Effector memory CD8-positive, alpha-beta T cell (primary cell): ENCODE data around the gene KCNC4.

Experiments
- ATAC-seq: fragments of 150-1000 bp; cut with Tn5 transposase; replicated peaks from 2 replicates; pipeline ENCODE4 v1.10.0; 2021; ENCODE audit warnings: mild to moderate bottlenecking, moderate library complexity
- DNase-seq, 3 experiments: peaks; one replicate each; pipeline ENCODE4 v3.0.0; 2021
- H3K27ac Mint-ChIP-seq, 2 donors: one replicate each; pipeline ENCODE4 v1.8.0; 2022; ENCODE audit warnings: mild to moderate bottlenecking in 2 of 2, mixed read lengths in 2 of 2, moderate library complexity in 2 of 2
- H3K27me3 Mint-ChIP-seq, 2 donors: one replicate each; pipeline ENCODE4 v1.8.0; 2022; ENCODE audit warnings: mixed read lengths in 2 of 2
- H3K36me3 Mint-ChIP-seq: one replicate; pipeline ENCODE4 v1.8.0; 2022; ENCODE audit warnings: mild to moderate bottlenecking, moderate library complexity, mixed read lengths; ENCODE audit not compliant: insufficient read depth
- H3K4me1 Mint-ChIP-seq, 2 donors: one replicate each; pipeline ENCODE4 v1.8.0; 2022; ENCODE audit warnings: low read depth in 2 of 2, mixed read lengths in 2 of 2
- H3K4me3 Mint-ChIP-seq, 2 donors: one replicate each; pipeline ENCODE4 v1.8.0; 2022; ENCODE audit warnings: mild to moderate bottlenecking in 2 of 2, mixed read lengths in 2 of 2, moderate library complexity in 2 of 2
- H3K9me3 Mint-ChIP-seq, 2 donors: one replicate each; pipeline ENCODE4 v1.8.0; 2022; ENCODE audit warnings: mixed read lengths in 2 of 2

The KCNC4 gene

GRCh38 chr1:110237386-110238152, 27.5 kb downstream of the KCNC4 start:
- H3K4me1 Mint-ChIP-seq: peaks cover 0 to 3% of the 10 kb centered on the region in 2 donors
- no peak overlapping the region for H3K4me3 Mint-ChIP-seq
- ATAC-seq: no peak
- H3K27ac Mint-ChIP-seq: no peak overlapping the region
- H3K36me3 Mint-ChIP-seq: peaks cover 5% of the 10 kb centered on the region
- peaks cover 0 to 8% of the 10 kb centered on the region in 2 donors for H3K27me3 Mint-ChIP-seq
- H3K9me3 Mint-ChIP-seq: no peaks in the 10 kb centered on the region
- DNase-seq: no peak

GRCh38 chr1:110239441-110240430, 29.6 kb downstream of the KCNC4 start:
- Mint-ChIP-seq H3K4me3 (no peak overlapping the region), H3K4me1 (peaks cover 0 to 1% of the 10 kb centered on the region in 2 donors)

GRCh38 chr1:110240476-110241210, 30.5 kb downstream of the KCNC4 start:
- no peak for DNase-seq
- Mint-ChIP-seq H3K27ac (peak overlapping the region in 1 of 2 donors; percentile 33), H3K4me1 (peaks cover 0 to 2% of the 10 kb centered on the region in 2 donors), H3K36me3 (no peaks in the 10 kb centered on the region), H3K27me3 (peaks cover 0 to 8% of the 10 kb centered on the region in 2 donors), H3K4me3 (no peak overlapping the region), H3K9me3 (no peaks in the 10 kb centered on the region)
- no peak for ATAC-seq

More at GRCh38 chr1:110239441-110240430, 29.6 kb downstream of the KCNC4 start:
- no peaks in the 10 kb centered on the region for H3K36me3 Mint-ChIP-seq
- no peaks in the 10 kb centered on the region for H3K9me3 Mint-ChIP-seq
- H3K27ac Mint-ChIP-seq: peak overlapping the region in 1 of 2 donors; percentile 57
- DNase-seq (no peak), ATAC-seq (no peak)
- peaks cover 0 to 8% of the 10 kb centered on the region in 2 donors for H3K27me3 Mint-ChIP-seq

- H3K4me1 Mint-ChIP-seq: peaks cover 0 to 2% of the 10 kb centered on the region in 2 donors
- no peak overlapping the region for H3K27ac Mint-ChIP-seq
- no peak for ATAC-seq
Measured at GRCh38 chr1:110241516-110241915, 31.4 kb downstream of the KCNC4 start.

GRCh38 chr1:110242062-110242461, 31.9 kb downstream of the KCNC4 start:
- no peaks in the 10 kb centered on the region for H3K9me3 Mint-ChIP-seq
- DNase-seq (no peak), ATAC-seq (no peak)
- peaks cover 0 to 2% of the 10 kb centered on the region in 2 donors for H3K4me1 Mint-ChIP-seq
- peaks cover 0 to 8% of the 10 kb centered on the region in 2 donors for H3K27me3 Mint-ChIP-seq
- H3K27ac Mint-ChIP-seq: peak overlapping the region in 1 of 2 donors; percentile 14
- H3K36me3 Mint-ChIP-seq: no peaks in the 10 kb centered on the region
- no peak overlapping the region for H3K4me3 Mint-ChIP-seq

More at GRCh38 chr1:110241516-110241915, 31.4 kb downstream of the KCNC4 start:
- no peak for DNase-seq
- Mint-ChIP-seq H3K9me3 (no peaks in the 10 kb centered on the region), H3K4me3 (no peak overlapping the region), H3K27me3 (peaks cover 0 to 8% of the 10 kb centered on the region in 2 donors), H3K36me3 (no peaks in the 10 kb centered on the region)

GRCh38 chr1:110242731-110243130, 32.6 kb downstream of the KCNC4 start:
- Mint-ChIP-seq H3K9me3 (no peaks in the 10 kb centered on the region), H3K4me3 (no peak overlapping the region), H3K36me3 (no peaks in the 10 kb centered on the region), H3K27me3 (peaks cover 0 to 8% of the 10 kb centered on the region in 2 donors), H3K27ac (no peak overlapping the region), H3K4me1 (peaks cover 0 to 2% of the 10 kb centered on the region in 2 donors)
- DNase-seq (no peak), ATAC-seq (no peak)

GRCh38 chr1:110243146-110243545, 33.0 kb downstream of the KCNC4 start:
- Mint-ChIP-seq H3K36me3 (no peaks in the 10 kb centered on the region), H3K9me3 (no peaks in the 10 kb centered on the region), H3K27ac (no peak overlapping the region), H3K4me3 (no peak overlapping the region), H3K4me1 (peaks cover 0 to 2% of the 10 kb centered on the region in 2 donors), H3K27me3 (peaks cover 0 to 8% of the 10 kb centered on the region in 2 donors)
- ATAC-seq: no peak
- no peak for DNase-seq

- Mint-ChIP-seq H3K27ac (peak overlapping the region in 1 of 2 donors; percentile 70), H3K27me3 (peaks cover 0 to 8% of the 10 kb centered on the region in 2 donors), H3K36me3 (no peaks in the 10 kb centered on the region), H3K4me1 (peaks cover 0 to 2% of the 10 kb centered on the region in 2 donors), H3K4me3 (no peak overlapping the region), H3K9me3 (no peaks in the 10 kb centered on the region)
- no peak for ATAC-seq
- DNase-seq: no peak
Measured at GRCh38 chr1:110243574-110243973, 33.5 kb downstream of the KCNC4 start.

GRCh38 chr1:110245876-110246620, 35.9 kb downstream of the KCNC4 start:
- no peak for DNase-seq
- no peak overlapping the region for H3K4me3 Mint-ChIP-seq

GRCh38 chr1:110248746-110249145, 38.6 kb downstream of the KCNC4 start:
- Mint-ChIP-seq H3K27me3 (no peaks in the 10 kb centered on the region), H3K9me3 (no peaks in the 10 kb centered on the region), H3K4me1 (peaks cover 2 to 4% of the 10 kb centered on the region in 2 donors), H3K27ac (no peak overlapping the region), H3K36me3 (no peaks in the 10 kb centered on the region), H3K4me3 (no peak overlapping the region)
- ATAC-seq: no peak
- no peak for DNase-seq

More at GRCh38 chr1:110245876-110246620, 35.9 kb downstream of the KCNC4 start:
- no peaks in the 10 kb centered on the region for H3K9me3 Mint-ChIP-seq
- no peak overlapping the region for H3K27ac Mint-ChIP-seq
- peaks cover 0 to 8% of the 10 kb centered on the region in 2 donors for H3K27me3 Mint-ChIP-seq
- ATAC-seq: no peak
- H3K4me1 Mint-ChIP-seq: peaks cover 0 to 2% of the 10 kb centered on the region in 2 donors
- H3K36me3 Mint-ChIP-seq: no peaks in the 10 kb centered on the region

- Mint-ChIP-seq H3K27ac (no peak overlapping the region), H3K9me3 (no peaks in the 10 kb centered on the region), H3K4me3 (no peak overlapping the region), H3K36me3 (peaks cover 2% of the 10 kb centered on the region), H3K27me3 (no peaks in the 10 kb centered on the region), H3K4me1 (peaks cover 2 to 4% of the 10 kb centered on the region in 2 donors)
- DNase-seq (no peak), ATAC-seq (no peak)
Measured at GRCh38 chr1:110249256-110249655, 39.1 kb downstream of the KCNC4 start.

GRCh38 chr1:110250008-110250407, 39.9 kb downstream of the KCNC4 start:
- Mint-ChIP-seq H3K36me3 (peaks cover 2% of the 10 kb centered on the region), H3K27me3 (no peaks in the 10 kb centered on the region), H3K4me1 (peaks cover 0 to 4% of the 10 kb centered on the region in 2 donors), H3K27ac (no peak overlapping the region), H3K4me3 (no peak overlapping the region), H3K9me3 (no peaks in the 10 kb centered on the region)
- ATAC-seq: no peak
- DNase-seq: no peak
